GM19025 (cell line): Measurements from ENCODE around the gene PF4V1.

Experiments used
- ATAC-seq: cut with Tn5 transposase; IDR thresholded peaks from one replicate; pipeline ENCODE4 v1.9.1; 2021; ENCODE audit warnings: mild to moderate bottlenecking, low read depth, moderate library complexity; ENCODE audit not compliant: unreplicated experiment

The PF4V1 gene

DNA sequence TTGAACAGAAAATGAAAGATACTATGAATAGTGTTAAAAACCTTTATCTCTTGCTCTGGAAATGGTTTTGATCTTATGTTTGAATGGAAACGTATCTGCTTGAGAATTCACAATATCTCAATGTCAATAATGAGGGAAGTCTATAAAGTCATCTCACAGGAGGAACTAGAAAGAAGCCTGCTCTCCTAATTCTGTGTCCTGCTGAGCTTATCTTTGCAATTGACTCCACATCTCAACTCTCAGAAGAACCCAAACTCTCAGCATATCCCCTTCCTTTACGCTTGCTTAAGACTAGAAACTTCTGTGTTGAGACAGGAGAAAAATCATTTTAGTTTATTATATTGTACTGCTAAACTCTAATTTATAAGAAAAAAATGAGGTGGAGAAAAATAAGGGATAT lies 8.3 kb upstream of the PF4V1 start:
- no peak for ATAC-seq

DNA sequence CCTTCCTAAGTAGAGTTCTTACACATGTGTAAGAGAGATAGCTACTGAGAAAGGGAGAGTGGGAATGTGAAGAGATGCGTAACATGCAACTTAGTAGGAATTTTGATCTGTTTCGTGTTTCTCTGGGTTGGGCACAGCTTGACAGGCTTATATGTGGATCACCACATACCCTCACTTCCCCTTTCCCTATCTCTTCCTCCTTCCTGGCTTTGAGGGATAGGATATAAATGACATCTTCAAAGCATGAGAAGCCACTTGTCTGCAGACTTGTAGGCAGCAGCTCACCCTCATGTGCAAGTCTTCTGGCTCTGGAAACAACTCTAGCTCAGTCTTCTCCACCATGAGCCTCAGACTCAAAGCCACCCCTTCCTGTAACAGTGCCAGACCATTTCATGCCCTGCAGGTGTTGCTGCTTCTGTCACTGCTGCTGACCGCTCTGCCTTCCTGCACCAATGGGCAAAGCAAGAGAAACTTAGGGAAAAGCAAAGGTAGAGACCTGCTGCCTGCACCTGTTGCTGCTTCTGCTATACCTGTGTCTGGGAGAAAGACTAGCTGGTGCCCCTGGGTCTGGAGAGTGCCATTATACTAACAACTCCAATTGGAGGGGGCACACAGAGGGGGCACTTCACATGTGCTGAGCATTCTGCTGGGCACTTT lies 5.4 kb upstream of the PF4V1 start:
- no peak for ATAC-seq

GRCh38 chr4:73848183-73848777 lies 4.8 kb upstream of the PF4V1 start:
- no peak for ATAC-seq

- ATAC-seq = no peak
Measured at GRCh38 chr4:73850261-73850970, 2.7 kb upstream of the PF4V1 start.

- ATAC-seq = no peak
Measured at GRCh38 chr4:73851293-73851692, 1.8 kb upstream of the PF4V1 start.

GRCh38 chr4:73852771-73853170 lies 325 bp upstream of the PF4V1 start:
- ATAC-seq = no peak

DNA sequence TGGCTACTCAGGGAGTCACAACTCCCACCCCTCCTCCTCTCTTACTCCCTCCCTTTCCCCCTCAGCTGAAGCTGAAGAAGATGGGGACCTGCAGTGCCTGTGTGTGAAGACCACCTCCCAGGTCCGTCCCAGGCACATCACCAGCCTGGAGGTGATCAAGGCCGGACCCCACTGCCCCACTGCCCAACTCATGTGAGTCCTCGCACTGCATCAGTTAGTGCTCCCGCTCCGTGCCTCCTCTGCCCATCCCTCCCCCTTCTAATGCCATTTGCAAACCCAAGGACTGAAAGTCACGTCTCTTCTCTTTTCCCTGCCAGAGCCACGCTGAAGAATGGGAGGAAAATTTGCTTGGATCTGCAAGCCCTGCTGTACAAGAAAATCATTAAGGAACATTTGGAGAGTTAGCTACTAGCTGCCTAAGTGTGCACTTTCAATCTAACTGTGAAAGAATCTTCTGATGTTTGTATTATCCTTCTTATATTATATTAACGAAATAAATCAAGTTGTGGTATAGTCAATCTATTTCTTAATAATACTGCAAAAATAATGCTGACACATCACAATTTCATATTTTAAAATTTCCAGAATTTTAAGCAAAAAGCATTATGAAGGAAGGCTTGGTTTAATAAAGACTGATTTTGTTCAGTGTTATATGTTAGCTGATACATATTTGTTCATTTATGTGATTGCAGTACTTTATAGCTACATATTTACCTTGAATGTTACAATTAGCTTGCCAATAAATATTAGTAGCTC lies 800 bp downstream of the PF4V1 start:
- no peak for ATAC-seq

- no peak for ATAC-seq
Measured at GRCh38 chr4:73855406-73855805, 2.3 kb downstream of the PF4V1 start.

DNA sequence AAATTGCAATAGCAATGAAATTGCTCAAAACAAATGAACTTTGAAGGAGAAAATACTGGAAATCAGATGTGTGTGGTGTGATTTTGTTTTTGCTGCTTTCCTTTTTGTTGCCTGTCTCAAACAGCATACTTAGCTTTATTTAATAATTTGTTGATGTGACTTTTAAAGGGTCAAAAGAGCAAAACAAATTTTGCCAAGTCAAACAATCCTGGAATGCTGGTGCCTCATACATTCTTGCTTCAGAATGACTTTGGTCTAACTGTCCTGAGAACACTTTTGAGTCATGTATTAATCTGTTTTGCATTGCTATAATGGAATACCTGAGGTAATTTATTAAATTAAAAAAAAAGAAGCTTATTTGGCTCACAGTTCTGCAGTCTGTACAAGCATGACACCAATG lies 3.4 kb downstream of the PF4V1 start:
- no peak for ATAC-seq

- no peak for ATAC-seq
Measured at GRCh38 chr4:73859614-73860088, 6.6 kb downstream of the PF4V1 start.

- ATAC-seq = no peak
Measured at GRCh38 chr4:73860181-73860580, 7.1 kb downstream of the PF4V1 start.

GRCh38 chr4:73860917-73861316 lies 7.8 kb downstream of the PF4V1 start:
- no peak for ATAC-seq

DNA sequence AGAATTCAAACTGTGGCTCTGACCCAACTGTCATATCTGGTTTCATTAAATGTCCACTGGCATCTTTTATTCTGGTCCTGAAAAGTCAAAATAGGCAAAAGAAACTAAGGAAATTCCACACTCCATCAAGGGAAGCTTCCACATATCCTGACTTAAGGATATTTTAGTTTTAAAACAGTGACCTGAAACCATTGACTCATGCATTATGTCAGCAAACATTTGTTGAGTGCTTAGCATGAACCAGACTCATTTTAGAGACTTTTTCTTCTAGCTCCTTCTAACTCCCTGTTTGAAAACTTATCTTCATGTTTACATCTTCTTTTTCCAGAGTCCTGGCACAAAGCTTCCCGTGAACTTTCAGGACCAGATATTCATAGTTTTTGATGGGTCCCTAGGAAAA lies 9.2 kb downstream of the PF4V1 start:
- ATAC-seq = no peak

GRCh38 chr4:73864365-73864764 lies 11.3 kb downstream of the PF4V1 start:
- ATAC-seq = no peak

GRCh38 chr4:73864961-73865360 lies 11.9 kb downstream of the PF4V1 start:
- no peak for ATAC-seq

DNA sequence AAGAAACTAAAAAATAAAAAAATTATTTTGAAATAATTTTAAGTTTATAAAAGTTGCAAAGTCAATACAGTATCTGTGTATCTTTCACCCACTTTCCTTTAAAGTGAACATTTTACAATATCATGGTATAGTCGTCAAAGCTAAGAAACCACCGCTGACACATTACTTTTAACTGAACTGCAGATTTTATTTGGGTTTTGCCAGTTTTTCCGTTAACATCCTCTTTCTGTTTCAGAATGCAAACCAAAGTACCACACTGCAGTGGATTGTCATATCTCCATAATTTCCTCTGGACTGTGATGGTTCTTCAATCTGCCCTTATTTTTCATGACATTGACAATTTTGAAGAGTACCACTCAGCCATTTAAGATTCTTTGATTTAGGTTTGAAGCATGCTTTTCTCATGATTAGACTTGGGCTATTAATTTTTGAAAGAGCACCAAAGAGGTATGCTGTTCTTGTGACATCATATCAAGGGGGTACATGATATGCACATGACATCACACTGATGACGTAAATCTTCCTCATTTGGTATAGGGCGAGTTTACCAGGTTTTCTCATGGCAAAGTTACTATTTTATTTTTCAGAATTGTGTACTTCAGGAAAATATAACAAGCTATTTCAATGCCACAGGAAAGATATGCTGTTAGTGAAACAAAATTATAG lies 12.5 kb downstream of the PF4V1 start:
- no peak for ATAC-seq

DNA sequence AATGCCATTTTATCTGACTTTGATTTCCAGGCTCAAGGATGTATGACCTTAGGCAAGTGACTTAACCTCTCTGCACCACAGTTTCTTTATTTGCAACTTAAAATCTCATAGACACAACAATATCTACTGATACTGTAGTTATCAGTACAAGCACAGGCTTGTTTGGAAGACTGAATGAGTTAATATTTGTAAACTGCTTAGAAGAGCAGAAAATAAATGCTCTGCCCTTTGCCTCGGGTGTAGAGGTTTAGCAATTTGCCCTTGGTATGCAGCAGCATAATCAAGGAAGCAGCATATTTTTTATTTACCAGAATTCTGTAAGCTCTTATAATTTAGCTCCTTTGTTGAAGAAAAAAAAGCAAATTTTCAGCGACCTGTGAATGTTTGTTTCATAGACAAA lies 13.2 kb downstream of the PF4V1 start:
- no peak for ATAC-seq

DNA sequence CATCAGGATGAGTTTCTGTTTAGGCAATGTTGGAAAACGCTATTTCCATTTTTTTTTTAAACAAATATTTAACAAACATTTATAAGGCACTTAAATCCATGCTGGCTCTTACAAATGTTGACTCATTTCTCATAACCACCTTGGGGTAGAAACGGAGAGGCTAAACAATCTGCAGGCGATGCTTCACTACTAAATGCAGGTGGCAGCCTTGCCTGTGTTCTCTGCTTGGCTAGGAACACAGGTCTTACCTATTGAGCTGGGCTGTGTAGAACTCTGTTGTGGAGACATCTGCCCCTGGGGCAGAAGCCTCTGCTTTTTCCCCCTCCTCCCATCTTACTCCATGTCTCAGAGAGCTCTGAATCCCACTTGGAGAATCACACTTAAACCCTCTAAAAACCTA lies 14.7 kb downstream of the PF4V1 start:
- no peak for ATAC-seq

DNA sequence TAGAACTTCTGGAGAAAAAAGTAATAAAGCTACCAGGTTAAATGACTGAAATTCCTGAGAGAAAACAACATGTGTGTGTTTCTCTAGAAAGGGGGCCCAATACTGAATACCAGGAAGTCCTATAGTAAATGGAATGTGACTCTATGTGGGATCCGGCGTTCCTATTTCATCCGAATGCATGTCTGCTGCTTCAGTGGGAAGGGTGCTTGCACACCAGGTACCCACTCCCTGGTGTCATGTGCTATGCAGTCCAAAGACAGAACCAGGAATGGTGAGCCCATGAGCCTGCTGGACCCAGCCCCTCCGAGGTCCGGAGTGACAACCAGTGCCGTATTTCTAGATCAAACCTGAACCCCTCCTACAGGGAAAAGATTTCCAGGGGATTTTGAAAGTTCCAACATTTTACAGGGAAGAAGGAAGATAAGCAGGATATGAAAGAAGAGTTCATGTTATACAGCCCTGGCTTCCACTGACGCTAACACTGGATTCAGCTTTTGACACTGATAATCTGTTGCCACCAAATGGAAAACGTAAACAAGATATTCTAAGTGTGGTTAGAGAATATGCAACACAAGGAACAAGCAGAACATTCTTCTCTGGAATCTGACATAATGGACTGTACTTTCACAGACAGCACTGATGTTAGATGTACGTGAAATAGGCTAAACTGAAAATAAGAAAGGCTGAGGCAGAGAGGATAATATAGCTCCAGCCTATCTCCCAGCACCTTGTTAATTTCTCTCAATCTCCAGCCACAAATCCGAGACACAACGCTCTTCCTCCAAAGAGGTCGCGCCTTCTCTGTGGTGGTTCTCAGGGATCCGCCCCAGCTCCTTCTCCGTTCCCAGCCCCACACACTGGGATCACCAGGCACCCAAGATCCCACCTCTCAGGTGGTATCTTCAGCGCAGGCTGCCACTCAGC lies 15.4 kb downstream of the PF4V1 start:
- no peak for ATAC-seq
